GM19351 (cell line): Measurements from ENCODE around the gene JARID2.

Source experiments
- ATAC-seq: cut with Tn5 transposase; IDR thresholded peaks from one replicate; pipeline ENCODE4 v1.9.1; 2021; ENCODE audit warnings: mild to moderate bottlenecking, moderate library complexity; ENCODE audit not compliant: unreplicated experiment

The JARID2 gene

GRCh38 chr6:15264412-15264811 is 18.5 kb downstream of the JARID2 start:
- no peak for ATAC-seq

- no peak for ATAC-seq
Observed at GRCh38 chr6:15264902-15265761, 19.3 kb downstream of the JARID2 start.

- ATAC-seq, result no peak
Observed at GRCh38 chr6:15265787-15266186, 19.9 kb downstream of the JARID2 start.

GRCh38 chr6:15266423-15266996 is 20.6 kb downstream of the JARID2 start:
- ATAC-seq, result no peak

- ATAC-seq, result no peak
Observed at GRCh38 chr6:15267221-15267620, 21.4 kb downstream of the JARID2 start.

GRCh38 chr6:15268137-15268908 is 22.5 kb downstream of the JARID2 start:
- no peak for ATAC-seq

- ATAC-seq, result no peak
Observed at GRCh38 chr6:15269011-15269410, 23.1 kb downstream of the JARID2 start.

GRCh38 chr6:15269619-15270018 is 23.8 kb downstream of the JARID2 start:
- ATAC-seq, result no peak

GRCh38 chr6:15270402-15270801 is 24.5 kb downstream of the JARID2 start:
- no peak for ATAC-seq

GRCh38 chr6:15272562-15272961 is 26.7 kb downstream of the JARID2 start:
- ATAC-seq, result no peak

- no peak for ATAC-seq
Observed at GRCh38 chr6:15274692-15275387, 29.0 kb downstream of the JARID2 start.

- ATAC-seq, result no peak
Observed at GRCh38 chr6:15276036-15276985, 30.4 kb downstream of the JARID2 start.

- ATAC-seq, result no peak
Observed at GRCh38 chr6:15279047-15279661, 33.3 kb downstream of the JARID2 start.

GRCh38 chr6:15280028-15280427 is 34.2 kb downstream of the JARID2 start:
- ATAC-seq, result no peak

GRCh38 chr6:15280961-15281360 is 35.1 kb downstream of the JARID2 start:
- ATAC-seq, result no peak

- ATAC-seq, result no peak
Observed at GRCh38 chr6:15282334-15282733, 36.5 kb downstream of the JARID2 start.

- ATAC-seq, result no peak
Observed at GRCh38 chr6:15283986-15284361, 38.1 kb downstream of the JARID2 start.

GRCh38 chr6:15284743-15285142 is 38.9 kb downstream of the JARID2 start:
- ATAC-seq, result no peak

- no peak for ATAC-seq
Observed at GRCh38 chr6:15285682-15286294, 39.9 kb downstream of the JARID2 start.
